HG03066 (cell line): ENCODE data around the gene MB21D2.

Experiments used
- ATAC-seq: cut with Tn5 transposase; IDR thresholded peaks from one replicate; pipeline ENCODE4 v1.9.1; 2021; ENCODE audit warnings: low read depth; ENCODE audit not compliant: unreplicated experiment

MB21D2 gene

DNA sequence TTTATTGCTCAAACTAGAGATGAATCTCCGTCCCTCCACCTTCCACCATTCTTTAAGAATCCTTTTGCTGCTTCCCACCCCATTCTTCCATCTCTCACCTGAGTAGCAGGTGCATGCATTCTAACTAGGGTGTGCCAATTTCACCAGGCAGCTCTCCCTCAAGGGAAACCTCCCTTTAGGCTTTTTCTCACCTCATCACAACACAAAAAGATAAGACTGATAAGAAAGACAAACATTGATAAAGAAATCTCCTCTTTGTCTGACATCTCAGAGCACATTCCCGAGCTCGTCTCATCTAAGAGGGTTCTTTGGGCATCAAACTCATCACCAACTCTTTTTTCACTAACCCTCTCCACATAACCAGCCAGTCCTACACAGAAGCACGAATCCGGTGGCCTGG is 23.0 kb downstream of the MB21D2 start:
- ATAC-seq = no peak

DNA sequence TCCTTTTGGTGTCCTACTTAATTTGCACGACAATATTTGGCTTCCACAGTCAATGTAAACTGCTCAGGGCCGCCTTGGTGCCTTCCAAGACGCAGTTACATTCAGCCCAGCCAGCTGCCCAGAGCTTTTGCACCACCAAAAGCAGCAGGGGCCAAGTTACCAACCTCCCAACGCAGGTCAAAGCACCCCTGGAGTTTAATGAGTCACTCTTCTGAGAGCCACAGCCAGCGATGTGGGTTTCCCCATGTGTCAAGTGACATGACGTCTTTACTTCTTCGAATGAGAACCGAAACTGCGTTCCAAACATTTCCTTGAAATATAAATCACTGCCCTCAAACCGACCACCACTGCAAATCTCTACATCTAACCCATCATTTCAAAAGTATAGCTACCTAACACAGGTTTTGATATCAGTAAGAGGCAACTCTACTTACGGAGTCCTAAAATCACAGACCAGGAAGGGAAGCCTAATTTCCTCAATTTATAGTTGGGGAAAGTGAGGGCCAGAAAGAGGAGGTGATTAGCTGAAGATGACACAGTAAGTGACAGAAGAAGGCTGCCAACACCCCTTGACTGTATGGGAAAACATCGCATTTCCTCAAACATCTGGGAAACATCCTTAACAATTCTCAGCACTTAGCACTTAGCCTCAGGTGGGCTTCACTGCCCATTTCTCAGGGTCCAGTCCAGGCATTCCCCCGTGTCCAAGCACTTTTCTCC is 24.5 kb downstream of the MB21D2 start:
- peak; percentile 96 for ATAC-seq

DNA sequence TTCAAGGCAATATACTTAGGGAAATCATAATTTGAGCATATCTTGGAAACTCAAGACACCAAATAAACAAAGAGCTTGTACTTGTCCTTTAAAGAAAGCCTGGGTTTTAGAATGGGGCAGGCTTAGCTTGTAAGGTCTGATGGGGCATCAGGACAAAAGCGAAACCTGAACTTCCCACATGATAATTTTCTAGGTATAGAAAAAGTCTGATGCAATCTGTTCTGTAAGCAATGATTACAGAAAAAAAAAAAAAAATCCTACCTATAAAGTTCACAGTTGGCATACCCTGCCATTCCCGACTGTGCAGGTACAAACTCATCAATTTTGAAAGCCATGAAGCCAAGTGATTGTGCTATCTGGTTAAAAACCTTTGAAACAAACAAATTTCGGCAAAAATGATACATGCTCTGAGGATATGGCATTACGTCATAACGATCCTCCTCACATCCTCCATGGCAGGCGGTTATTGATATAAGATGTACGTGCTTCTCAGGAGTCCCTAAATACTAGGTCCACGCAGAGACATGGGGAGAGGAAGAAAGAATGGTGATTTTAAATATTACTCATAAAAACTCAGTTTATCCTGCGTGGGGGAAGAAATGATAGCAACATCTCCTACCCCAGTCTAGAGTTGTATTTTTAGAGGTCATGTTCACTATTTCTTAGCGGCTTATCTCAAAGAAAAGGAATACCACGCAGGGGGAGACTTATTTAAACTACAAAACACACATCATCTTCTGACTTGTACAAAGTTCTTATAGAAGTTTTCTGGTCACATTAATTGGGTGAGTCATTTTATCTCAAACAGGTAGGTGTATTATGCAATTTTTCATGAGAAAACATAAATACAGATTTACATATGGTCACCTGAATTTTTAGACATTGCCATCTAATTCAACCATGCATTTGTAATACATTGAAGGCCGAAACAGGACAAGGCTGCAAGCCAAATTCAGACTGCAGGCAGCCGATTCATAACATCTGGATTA is 27.0 kb downstream of the MB21D2 start:
- no peak for ATAC-seq

DNA sequence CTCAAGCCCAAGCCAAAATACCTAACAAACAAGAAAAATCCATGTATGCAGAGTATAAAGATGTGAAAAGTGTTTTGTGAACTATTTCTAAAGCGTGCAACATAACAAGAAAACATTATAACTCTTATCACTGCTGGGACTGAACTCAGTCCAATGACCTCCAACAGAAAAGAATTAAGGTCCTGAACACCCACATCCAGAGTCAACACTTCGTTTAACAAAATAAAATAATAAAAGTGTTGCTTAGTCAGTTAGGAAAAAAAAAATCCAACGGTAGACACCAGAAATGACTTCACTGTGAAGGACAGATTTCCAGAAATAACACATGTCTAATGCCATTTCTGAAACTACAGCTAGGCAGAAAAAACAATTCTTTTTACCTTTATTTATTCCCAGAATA is 28.0 kb downstream of the MB21D2 start:
- ATAC-seq = no peak

DNA sequence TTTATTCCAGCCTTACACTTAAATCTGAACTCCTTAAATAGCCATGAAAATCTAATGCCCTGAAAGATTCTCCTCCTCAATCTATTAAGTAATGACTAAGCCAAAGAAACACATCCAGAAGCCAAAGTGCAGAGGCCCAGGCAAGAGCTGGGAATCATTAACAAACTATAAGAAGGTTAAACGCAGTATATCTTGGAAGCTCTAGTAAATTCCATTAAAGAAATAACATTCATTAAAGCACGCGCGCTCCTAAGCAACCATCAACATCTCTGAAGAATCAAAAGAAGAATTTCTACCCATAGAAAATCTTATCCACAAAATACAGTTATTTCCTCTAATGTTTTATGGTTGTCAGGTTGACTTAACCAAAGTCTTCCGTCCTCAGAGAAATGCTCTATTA is 29.5 kb downstream of the MB21D2 start:
- no peak for ATAC-seq

DNA sequence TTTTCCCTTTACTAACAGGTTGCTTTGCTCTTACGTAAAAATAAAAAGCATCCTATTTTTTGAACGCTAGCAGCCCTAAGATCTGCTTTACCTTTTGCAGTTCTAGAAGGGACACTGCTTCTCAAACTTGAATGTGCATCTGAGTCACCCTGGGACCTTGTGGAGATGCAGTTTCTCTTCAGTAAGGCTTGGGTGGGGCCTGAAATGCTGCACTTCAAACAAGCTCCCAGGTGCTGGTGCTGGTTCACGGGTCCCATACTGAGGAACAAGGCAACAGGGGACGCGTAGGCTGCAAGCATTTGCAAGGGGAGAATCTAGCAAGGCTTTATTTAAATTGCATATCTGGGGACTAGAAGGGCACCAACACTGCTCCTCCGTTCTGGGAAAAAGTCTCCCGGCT is 30.0 kb downstream of the MB21D2 start:
- ATAC-seq = no peak

GRCh38 chr3:192887047-192887446 is 30.6 kb downstream of the MB21D2 start:
- ATAC-seq = no peak

GRCh38 chr3:192884777-192885773 is 32.6 kb downstream of the MB21D2 start:
- ATAC-seq = no peak

- no peak for ATAC-seq
These were observed 34.1 kb downstream of the MB21D2 start for GRCh38 chr3:192883512-192883911.

GRCh38 chr3:192881159-192881786 is 36.4 kb downstream of the MB21D2 start:
- no peak for ATAC-seq

DNA sequence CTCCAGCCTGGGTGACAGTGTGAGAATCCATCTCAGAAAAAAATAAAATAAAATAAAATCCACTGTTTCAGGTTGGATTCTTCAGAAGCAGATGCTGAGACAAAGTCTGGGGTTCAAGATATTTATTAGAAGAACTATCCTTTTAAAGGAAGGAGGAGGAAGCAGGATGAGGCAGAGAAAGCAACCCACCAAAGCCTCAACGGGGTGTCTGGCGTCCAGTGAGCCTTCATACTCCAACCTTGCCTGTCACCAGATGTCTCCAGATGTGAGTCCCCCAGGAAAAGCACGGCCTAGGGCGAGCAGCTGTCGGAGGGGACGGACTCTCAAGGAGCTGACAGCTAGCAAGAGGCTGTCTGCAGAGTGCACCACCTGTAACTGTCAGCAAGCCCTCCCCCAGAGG is 37.3 kb downstream of the MB21D2 start:
- ATAC-seq = no peak

DNA sequence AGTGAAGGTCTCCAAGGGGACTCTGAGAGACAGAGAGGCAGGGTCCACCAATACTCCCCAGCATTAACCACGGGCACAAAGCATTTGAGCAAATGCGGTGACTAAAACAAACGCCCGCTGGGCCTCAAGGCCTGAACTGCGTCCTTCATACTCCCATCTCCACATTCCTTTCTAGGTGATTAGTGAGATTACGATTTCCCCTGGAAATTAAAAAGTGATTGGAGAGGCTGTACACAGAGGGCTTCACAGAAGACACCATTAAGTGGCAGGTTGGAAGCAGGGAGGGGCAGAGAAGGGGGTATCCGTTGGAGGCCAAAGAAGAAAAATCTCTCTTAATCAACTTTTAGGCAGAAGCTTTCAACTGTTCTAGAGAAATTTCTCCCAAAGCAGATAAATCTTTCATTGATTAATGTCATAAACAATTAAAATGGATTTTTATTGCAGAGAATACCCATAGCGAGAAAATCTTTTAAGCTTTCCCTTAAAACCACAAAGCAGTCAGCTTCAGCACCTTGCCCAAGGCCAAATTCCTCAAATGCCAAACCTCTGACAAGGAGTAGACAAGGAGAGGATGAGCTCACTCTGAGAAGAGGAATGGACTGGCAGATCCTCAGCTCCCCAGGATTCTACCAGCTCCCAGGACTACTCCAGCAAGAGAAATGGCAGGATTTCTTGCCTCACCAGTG is 38.2 kb downstream of the MB21D2 start:
- ATAC-seq = no peak

GRCh38 chr3:192875971-192876565 is 41.6 kb downstream of the MB21D2 start:
- no peak for ATAC-seq

GRCh38 chr3:192870822-192871221 is 46.8 kb downstream of the MB21D2 start:
- ATAC-seq = no peak

GRCh38 chr3:192869131-192870031 is 48.3 kb downstream of the MB21D2 start:
- ATAC-seq = no peak

- ATAC-seq = no peak
These were observed 50.0 kb downstream of the MB21D2 start for GRCh38 chr3:192867645-192868044.

DNA sequence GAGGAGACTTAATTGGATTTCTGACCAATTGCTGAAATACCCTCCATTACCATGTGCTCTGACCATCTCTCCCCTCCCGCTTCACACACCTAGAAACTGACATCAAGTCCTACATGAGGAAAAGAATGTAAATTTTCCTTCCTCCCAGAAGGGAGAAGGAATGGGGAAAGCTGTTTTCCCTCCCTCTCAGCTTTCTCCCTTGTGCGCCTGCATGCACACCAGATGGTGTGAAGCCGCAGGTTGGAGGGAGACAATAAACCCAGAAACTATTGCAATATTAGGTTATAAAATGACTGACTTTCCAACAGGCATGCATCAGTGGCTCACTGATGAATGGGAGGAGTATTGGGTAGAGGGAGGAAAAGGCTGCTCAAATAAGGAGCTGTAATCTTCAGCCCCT is 50.9 kb downstream of the MB21D2 start:
- no peak for ATAC-seq

- peak; percentile 52 for ATAC-seq
These were observed 52.7 kb downstream of the MB21D2 start for GRCh38 chr3:192864941-192865340.
